Measurements from ENCODE around the gene STOX2. TPM values are rescaled to one million over a fixed set of nuclear protein-coding genes. Genes with fewer than 3 reads are reported as not detected.

Gene STOX2
- total and polyA plus RNA-seq, 2 of the 13 experiments (the other 11 are each of a cell fraction or from before 2014, with no cell fraction given): 0.01 to 0.15 TPM

DNA sequence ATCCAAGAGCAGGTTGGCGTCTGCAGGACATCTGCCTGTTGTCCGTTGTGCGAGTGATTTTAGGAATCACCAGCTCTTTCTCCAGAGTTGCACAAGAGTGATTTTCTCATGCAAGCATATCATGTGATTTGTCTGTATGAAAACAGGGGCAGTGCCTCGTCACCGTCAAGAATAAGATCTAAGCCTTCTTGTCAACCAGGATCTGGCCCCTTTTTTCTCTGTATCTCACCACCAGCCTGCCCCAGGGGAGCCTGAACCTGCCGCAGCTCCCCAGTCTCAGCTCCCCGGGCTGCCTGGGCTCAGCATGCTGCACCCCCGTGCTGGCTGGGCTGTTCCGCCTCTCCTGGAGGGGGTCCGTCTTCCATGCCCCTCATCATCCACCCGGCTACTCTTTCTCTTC, 90.5 kb downstream of the STOX2 start:
- no peak overlapping the region for H3K4me3 ChIP-seq (replicated peaks in 1 of 3; ENCODE audit: insufficient read depth in 1 of 3, low read depth in 2 of 3, low read length in 3 of 3)
- H3K79me2 ChIP-seq (ENCODE audit: insufficient read depth, low read length): no peaks in the 10 kb centered on the region
- H2AFZ ChIP-seq (ENCODE audit: low read length): no peak overlapping the region
- DNase-seq (ENCODE audit: low spot score) (no peak), FAIRE-seq (no peak), ATAC-seq (no peak)
- no peaks in the 10 kb centered on the region for H3K4me1 ChIP-seq (ENCODE audit: insufficient read depth, low read length)
- 64% methylated on average over 9 of the region's 11 CpGs for WGBS (ENCODE audit: low lambda C conversion rate)
- TF ChIP-seq TEAD3 (CRISPR knock-in tag; optimal IDR thresholded peaks at IDR 0.05; ENCODE audit: borderline replicate concordance) (no peak), MLLT10 (CRISPR knock-in tag; IDR thresholded peaks at IDR 0.05) (no peak)
- no peak overlapping the region for H3K9ac ChIP-seq (ENCODE audit: insufficient read depth, low read depth, low read length)
- no peaks in the 10 kb centered on the region for H3K27me3 ChIP-seq (ENCODE audit: control insufficient read depth in 1 of 2, insufficient read depth in 2 of 2, low read length in 2 of 2)
- H4K20me1 ChIP-seq (ENCODE audit: insufficient read depth, low read length): no peaks in the 10 kb centered on the region
- POLR2A ChIA-PET: no interaction called here
- no peaks in the 10 kb centered on the region for H3K36me3 ChIP-seq (replicated peaks in 1 of 2; ENCODE audit: control insufficient read depth in 1 of 2, insufficient read depth in 2 of 2, low read length in 2 of 2)
- in situ Hi-C loops (cut with HindIII; ENCODE audit: extremely low pct_ligation_motif_present, low pct_unique_long_range_greater_than_20kb) (no loop called here), intact Hi-C loops (cut with micrococcal nuclease; ENCODE audit: unreplicated experiment) (no loop called here)
- CTCF ChIA-PET (ENCODE audit: low intra/inter-chr PET ratio, low total read pairs): no interaction called here
- no TSS peak for BruUV-seq (replicated peaks)
- H3K9me3 ChIP-seq (ENCODE audit: low read length): no peaks in the 10 kb centered on the region
- no peak overlapping the region for H3K4me2 ChIP-seq (ENCODE audit: low read depth, low read length)
- no peak overlapping the region for H3K27ac ChIP-seq (ENCODE audit: extremely low read length, insufficient read depth, low read length)

DNA sequence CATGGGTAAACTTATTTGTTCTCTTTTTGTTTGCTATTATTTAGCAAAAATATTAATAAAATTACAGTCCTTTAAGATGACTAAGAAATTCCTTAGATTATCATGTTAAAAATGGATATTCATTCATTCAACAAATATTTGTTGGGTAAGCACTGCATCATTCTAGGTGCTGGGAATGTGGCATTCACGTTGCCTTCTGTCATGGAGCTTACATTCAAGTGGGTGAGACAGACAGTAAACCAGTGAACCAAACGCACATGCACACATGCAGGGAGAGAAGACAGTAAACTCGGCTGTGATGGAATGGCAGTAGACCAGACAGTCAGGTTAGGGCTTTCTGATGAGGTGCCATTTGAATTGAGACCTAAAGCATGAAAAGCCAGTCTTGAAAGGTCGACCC, 91.8 kb downstream of the STOX2 start:
- BruUV-seq (replicated peaks): no TSS peak
- Histone ChIP-seq H3K27ac (ENCODE audit: extremely low read length, insufficient read depth, low read length) (no peak overlapping the region), H3K9ac (ENCODE audit: insufficient read depth, low read depth, low read length) (no peak overlapping the region), H3K27me3 (ENCODE audit: control insufficient read depth in 1 of 2, insufficient read depth in 2 of 2, low read length in 2 of 2) (no peaks in the 10 kb centered on the region), H3K9me3 (ENCODE audit: low read length) (no peaks in the 10 kb centered on the region), H4K20me1 (ENCODE audit: insufficient read depth, low read length) (no peaks in the 10 kb centered on the region), H2AFZ (ENCODE audit: low read length) (no peak overlapping the region), H3K4me3 (replicated peaks in 1 of 3; ENCODE audit: insufficient read depth in 1 of 3, low read depth in 2 of 3, low read length in 3 of 3) (no peak overlapping the region), H3K4me2 (ENCODE audit: low read depth, low read length) (no peak overlapping the region), H3K79me2 (ENCODE audit: insufficient read depth, low read length) (no peaks in the 10 kb centered on the region), H3K4me1 (ENCODE audit: insufficient read depth, low read length) (no peaks in the 10 kb centered on the region), H3K36me3 (replicated peaks in 1 of 2; ENCODE audit: control insufficient read depth in 1 of 2, insufficient read depth in 2 of 2, low read length in 2 of 2) (no peaks in the 10 kb centered on the region)
- CTCF ChIA-PET (ENCODE audit: low intra/inter-chr PET ratio, low total read pairs): no interaction called here
- FAIRE-seq (no peak), DNase-seq (ENCODE audit: low spot score) (no peak), ATAC-seq (no peak)
- intact Hi-C loops (cut with micrococcal nuclease; ENCODE audit: unreplicated experiment): no loop called here
- 16% methylated on average over 4 of the region's 4 CpGs for WGBS (ENCODE audit: low lambda C conversion rate)
- in situ Hi-C loops (cut with HindIII; ENCODE audit: extremely low pct_ligation_motif_present, low pct_unique_long_range_greater_than_20kb): no loop called here
- POLR2A ChIA-PET: no interaction called here
- no peak for TF ChIP-seq ZNF577 (CRISPR knock-in tag; IDR thresholded peaks at IDR 0.05; ENCODE audit: borderline replicate concordance, low read depth)
- TF ChIP-seq, protein P1, sequence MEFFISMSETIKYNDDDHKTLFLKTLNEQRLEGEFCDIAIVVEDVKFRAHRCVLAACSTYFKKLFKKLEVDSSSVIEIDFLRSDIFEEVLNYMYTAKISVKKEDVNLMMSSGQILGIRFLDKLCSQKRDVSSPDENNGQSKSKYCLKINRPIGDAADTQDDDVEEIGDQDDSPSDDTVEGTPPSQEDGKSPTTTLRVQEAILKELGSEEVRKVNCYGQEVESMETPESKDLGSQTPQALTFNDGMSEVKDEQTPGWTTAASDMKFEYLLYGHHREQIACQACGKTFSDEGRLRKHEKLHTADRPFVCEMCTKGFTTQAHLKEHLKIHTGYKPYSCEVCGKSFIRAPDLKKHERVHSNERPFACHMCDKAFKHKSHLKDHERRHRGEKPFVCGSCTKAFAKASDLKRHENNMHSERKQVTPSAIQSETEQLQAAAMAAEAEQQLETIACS (CRISPR knock-in tag; IDR thresholded peaks at IDR 0.05): no peak
- TF ChIP-seq SMYD3 (CRISPR knock-in tag; IDR thresholded peaks at IDR 0.05): no peak
- no peak for TF ChIP-seq GTF2F1 (IDR thresholded peaks at IDR 0.05; ENCODE audit: low read length)
- TF ChIP-seq, protein P2, sequence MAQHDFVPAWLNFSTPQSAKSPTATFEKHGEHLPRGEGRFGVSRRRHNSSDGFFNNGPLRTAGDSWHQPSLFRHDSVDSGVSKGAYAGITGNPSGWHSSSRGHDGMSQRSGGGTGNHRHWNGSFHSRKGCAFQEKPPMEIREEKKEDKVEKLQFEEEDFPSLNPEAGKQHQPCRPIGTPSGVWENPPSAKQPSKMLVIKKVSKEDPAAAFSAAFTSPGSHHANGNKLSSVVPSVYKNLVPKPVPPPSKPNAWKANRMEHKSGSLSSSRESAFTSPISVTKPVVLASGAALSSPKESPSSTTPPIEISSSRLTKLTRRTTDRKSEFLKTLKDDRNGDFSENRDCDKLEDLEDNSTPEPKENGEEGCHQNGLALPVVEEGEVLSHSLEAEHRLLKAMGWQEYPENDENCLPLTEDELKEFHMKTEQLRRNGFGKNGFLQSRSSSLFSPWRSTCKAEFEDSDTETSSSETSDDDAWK (CRISPR knock-in tag; IDR thresholded peaks at IDR 0.05): no peak
- no peak for TF ChIP-seq MATR3 (CRISPR knock-in tag; IDR thresholded peaks at IDR 0.05)
- TF ChIP-seq, protein P3, sequence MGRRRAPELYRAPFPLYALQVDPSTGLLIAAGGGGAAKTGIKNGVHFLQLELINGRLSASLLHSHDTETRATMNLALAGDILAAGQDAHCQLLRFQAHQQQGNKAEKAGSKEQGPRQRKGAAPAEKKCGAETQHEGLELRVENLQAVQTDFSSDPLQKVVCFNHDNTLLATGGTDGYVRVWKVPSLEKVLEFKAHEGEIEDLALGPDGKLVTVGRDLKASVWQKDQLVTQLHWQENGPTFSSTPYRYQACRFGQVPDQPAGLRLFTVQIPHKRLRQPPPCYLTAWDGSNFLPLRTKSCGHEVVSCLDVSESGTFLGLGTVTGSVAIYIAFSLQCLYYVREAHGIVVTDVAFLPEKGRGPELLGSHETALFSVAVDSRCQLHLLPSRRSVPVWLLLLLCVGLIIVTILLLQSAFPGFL (CRISPR knock-in tag; IDR thresholded peaks at IDR 0.05): no peak
- TF ChIP-seq ZZZ3 (CRISPR knock-in tag; IDR thresholded peaks at IDR 0.05; ENCODE audit: borderline replicate concordance): no peak
- no peak for TF ChIP-seq ONECUT2 (CRISPR knock-in tag; IDR thresholded peaks at IDR 0.05)
- TF ChIP-seq ZNF264 (CRISPR knock-in tag; IDR thresholded peaks at IDR 0.05): no peak
- TF ChIP-seq ZSCAN20 (CRISPR knock-in tag; IDR thresholded peaks at IDR 0.05; ENCODE audit: borderline replicate concordance): no peak
- no peak for TF ChIP-seq AGO2 (optimal IDR thresholded peaks at IDR 0.05; ENCODE audit: low read depth, low read length)
- TF ChIP-seq MAFF (IDR thresholded peaks at IDR 0.05; ENCODE audit: low read depth, low read length): no peak
- TF ChIP-seq ZNF225 (CRISPR knock-in tag; IDR thresholded peaks at IDR 0.05): no peak
- TF ChIP-seq, protein P4, sequence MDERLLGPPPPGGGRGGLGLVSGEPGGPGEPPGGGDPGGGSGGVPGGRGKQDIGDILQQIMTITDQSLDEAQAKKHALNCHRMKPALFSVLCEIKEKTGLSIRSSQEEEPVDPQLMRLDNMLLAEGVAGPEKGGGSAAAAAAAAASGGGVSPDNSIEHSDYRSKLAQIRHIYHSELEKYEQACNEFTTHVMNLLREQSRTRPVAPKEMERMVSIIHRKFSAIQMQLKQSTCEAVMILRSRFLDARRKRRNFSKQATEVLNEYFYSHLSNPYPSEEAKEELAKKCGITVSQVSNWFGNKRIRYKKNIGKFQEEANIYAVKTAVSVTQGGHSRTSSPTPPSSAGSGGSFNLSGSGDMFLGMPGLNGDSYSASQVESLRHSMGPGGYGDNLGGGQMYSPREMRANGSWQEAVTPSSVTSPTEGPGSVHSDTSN (CRISPR knock-in tag; IDR thresholded peaks at IDR 0.05): no peak
